Stimulated activated naive CD4-positive, alpha-beta T cell treated with Interleukin-2 at 50 U/mL for 16 hours (primary cell): Measurements from ENCODE around the gene FADD.

Source experiments
- DNase-seq: peaks from one replicate; lab custom pipeline; 2025; lab: John Stamatoyannopoulos, UW

Gene FADD, protein sequence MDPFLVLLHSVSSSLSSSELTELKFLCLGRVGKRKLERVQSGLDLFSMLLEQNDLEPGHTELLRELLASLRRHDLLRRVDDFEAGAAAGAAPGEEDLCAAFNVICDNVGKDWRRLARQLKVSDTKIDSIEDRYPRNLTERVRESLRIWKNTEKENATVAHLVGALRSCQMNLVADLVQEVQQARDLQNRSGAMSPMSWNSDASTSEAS

DNA sequence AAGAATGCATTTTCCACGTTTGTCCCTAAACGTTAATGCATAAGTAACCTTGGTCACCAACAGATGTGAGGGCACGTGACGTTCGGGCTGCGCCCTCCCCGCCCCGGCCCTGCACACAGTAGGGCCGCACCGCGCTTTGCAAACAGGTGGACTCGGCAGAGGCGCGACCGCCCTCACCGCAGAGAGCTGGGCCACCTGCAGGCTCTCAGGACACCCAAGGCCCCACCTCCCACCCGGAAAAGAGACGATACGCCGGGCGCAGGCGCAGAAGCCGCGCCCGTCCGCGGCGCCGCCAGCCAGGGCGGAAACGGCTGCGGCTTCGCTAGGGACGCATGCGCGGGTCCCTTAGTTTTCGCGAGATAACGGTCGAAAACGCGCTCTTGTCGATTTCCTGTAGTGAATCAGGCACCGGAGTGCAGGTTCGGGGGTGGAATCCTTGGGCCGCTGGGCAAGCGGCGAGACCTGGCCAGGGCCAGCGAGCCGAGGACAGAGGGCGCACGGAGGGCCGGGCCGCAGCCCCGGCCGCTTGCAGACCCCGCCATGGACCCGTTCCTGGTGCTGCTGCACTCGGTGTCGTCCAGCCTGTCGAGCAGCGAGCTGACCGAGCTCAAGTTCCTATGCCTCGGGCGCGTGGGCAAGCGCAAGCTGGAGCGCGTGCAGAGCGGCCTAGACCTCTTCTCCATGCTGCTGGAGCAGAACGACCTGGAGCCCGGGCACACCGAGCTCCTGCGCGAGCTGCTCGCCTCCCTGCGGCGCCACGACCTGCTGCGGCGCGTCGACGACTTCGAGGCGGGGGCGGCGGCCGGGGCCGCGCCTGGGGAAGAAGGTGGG, at the start of gene FADD:
FADD (plus strand) TSS at position 377 of the 831 bp plus-strand sequence; CDS start at position 541, 164 bp downstream.
- peak; percentile 89 for DNase-seq

DNA sequence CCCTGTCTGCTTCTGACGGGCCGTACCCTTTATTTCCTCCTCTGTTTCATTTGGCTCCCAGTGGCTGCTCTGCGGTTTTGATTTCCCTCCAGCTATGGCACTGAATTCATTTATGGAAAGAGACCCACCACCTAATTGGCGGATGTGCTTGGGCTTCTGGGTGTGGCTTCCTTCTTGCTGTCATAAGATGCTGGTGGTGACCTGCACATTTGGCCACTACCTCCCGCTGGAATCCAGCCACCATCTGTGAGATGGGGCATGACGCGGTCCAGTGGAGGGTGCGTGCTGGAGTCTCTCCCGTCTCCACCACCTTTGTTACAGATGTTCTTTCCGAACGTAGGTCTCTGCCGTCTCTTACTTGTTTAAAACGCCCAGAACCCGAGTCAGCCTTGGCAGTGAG, 47.7 kb upstream of the FADD start:
- DNase-seq = no peak

DNA sequence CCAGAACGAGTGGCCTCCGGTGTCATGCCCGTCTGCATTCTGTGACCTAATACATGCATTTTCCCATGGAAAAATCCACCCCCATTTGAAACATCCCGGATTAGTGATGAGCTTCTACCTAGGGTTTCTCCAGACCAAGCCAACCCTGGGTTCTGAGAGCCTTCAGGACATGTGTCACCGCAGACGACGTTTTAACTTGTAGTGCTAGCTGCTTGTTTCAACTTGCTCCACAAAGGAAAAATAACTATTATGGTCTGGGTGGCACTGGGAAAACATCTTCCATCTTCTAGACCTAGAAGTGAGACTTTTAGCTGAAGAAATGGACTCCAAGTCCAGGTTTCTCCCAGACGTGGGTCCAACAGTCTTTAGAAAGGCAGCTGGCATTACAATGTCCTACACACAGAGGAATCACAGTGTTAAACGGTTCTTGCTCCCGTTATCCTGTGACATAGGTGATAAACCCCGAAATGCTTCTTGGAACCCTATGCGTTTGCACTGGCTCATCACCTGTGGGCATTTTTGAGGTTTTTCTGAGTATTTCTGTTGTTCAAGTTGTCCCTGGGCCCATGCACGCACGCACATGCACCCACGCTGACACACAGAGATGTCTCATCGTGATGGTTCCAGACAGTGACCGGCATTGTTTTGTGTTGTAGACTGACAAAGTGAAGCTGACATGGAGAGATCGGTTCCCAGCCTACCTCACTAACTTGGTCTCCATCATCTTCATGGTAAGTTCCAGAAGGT, 46.6 kb upstream of the FADD start:
- DNase-seq = no peak

DNA sequence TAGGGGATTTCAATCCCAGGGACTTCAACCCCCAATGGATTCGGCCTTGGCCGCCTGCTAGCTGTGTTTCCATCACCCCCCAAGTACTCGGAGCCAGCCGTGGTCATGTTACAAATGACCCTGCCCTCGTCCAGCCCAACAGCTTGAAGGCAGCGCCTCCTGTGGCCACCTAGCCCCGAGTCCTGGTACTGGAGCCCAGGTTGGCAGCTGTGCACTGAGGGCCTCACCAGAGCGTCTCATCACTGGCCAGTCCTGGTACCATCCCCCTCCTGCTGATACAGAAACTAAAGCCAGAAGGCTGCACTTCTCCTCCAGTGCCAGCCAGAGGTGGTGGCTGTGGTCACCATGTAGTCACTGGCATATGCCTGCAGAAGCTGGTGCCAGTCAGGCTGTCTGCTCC, 44.9 kb upstream of the FADD start:
- no peak for DNase-seq

DNA sequence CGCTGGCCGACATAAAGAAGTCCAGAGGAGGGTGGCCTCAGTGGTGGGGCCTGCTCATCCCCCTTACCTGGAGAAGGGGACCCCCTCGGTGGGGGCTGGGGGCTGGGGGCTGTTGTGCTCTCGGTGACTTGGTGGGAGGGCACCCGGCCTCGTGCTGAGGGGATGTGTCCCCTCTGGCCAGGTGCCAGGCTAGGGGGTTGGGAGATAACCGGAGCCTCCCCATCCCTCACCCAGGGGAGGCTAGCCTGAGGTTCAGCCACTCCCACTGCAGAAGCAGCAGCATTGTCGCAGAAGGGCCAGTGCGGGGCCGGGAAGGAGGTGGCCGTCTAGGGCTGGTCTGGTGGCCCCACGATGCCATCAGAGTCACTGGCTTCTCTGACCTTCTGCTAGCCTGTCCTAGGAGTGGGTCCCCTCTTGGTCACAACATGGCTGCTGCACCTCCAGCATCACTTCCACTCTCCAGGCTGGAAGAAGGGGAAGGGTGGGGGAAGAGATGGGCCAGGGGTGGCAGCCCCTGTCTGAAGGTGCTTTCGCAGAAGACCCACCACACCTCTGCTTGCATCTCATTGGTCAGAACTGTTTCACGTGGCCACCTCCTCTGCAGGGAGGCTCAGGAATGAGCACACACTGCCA, 44.2 kb upstream of the FADD start:
- DNase-seq = no peak

DNA sequence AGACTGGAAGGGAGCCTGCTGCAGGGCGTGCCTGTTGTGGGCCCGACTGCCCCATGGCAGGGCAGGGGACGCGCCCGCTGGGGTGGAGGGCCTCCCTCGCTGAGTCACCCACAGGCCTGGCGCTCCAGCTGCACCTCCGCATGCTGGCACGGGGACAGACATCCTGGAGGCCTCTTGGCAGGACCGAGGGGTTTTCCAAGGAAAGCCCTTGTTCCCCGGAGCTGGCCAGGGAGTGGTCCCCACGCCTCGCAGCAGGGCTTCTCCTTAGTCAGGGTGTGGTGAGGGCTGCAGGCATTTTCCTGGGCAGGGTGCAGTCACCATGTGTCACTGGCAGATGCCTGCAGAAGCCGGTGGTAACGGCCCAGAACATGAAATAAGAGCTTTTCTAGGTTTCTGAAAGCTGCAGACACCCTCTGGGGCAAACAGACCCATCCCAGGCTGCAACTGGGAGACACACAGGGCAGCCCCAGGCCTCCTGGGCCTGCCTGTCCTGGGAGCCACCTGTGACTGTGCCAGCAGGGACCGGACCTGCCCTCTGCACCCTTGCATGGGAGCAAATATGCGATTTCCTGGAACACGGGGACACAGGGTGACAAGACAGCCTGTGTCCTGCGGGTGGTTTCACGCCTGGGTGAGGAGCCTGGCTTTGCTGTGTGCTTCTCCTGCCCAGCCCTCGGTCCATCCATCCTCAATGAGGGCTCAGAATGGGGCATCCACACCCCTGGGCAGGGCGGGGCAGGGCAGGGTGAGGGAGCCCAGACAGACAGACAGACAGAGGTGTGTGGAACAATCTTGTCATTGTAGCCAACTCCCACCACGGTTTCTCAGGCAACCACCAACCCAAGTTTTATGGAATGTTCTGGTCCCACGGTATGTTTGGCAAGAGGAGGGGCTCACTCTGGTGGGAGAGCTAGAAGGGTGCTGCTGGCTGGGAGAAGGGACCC, 43.2 kb upstream of the FADD start:
- no peak for DNase-seq

DNA sequence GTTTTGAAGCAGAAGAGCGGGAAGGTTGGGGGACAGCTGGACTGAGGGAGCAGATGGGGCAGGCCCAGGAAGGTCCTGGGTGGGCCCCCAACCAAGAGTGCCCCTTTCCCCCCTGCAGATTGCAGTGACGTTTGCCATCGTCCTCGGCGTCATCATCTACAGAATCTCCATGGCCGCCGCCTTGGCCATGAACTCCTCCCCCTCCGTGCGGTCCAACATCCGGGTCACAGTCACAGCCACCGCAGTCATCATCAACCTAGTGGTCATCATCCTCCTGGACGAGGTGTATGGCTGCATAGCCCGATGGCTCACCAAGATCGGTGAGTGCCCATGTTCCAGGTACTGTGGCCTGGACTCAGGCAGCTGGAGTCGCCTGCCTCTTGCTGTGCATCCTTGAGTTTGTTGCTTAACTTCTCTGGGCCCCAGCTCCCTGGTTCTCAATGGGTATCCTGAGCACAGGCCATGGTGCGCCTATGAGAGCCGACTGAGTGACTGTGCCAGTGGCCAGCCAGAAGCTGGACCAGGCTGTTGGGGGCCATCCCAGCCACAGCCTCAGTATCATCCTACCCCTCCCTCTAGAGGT, 42.0 kb upstream of the FADD start:
- DNase-seq = no peak

DNA sequence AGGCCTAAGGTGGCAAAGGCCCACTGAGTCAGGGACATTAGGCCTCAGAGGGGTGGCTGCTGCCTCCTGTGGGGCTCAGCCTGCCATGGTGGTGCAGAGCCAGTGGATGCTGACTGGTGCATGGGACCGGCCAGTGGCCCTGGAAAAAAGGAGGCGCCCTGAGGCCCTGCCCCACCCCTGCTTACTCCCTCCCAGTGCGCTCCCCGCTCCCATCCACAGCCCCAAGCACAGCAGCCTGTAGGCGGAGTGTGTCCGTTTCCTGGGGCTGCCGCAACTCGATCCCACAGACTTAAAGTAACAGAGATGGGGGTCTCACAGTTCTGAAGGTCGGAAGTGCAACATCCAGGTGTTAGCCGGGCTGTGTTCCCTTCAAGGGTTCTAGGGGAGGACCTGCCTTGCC, 38.4 kb upstream of the FADD start:
- no peak for DNase-seq

DNA sequence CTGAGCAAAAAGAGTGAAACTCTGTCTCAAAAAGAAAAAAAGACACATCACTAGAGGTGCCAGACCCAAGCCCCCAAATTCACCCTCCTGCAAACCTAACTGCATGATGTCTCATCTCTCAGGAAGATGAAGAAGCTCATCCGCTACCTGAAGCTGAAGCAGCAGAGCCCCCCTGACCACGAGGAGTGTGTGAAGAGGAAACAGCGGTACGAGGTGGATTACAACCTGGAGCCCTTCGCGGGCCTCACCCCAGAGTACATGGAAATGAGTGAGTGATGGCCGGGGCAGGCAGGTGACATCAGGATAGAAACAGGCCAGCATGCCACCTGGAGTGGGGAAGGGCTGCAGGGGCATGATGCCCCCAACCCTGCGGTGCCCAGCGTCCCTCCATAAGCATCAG, 36.0 kb upstream of the FADD start:
- no peak for DNase-seq

DNA sequence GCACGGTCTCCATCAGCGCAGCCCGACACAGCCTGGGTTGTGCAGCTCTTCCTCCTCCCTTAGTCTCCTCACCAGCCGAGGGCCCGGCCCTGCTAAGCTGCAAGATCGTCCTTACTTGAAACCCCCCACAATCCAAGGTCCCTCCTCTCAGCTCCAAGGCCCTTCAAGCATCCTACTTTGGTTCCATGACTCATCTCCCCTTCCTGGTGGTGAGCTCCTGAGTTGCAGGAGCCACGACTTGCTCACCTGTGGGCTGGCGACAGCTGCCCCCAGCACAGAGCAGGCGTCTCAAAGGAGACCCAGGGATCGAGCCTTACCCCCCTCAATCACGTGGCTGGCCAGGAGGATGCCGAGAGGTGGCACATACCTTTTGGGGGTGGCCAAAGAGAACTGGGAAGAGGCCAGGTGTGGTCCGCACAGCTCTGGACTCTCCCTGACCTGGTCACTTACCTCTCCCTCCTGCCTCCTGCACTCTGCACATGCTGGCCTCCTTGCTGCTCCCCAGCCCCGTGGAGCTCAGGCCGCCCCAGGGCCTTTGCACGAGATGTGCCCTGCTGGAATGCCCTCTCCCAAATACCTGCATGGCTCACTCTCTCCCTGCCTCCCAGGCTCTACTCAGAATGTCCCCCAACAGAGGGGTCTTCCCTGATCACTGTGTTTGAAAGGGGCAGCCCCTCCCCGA, 35.2 kb upstream of the FADD start:
- no peak for DNase-seq

DNA sequence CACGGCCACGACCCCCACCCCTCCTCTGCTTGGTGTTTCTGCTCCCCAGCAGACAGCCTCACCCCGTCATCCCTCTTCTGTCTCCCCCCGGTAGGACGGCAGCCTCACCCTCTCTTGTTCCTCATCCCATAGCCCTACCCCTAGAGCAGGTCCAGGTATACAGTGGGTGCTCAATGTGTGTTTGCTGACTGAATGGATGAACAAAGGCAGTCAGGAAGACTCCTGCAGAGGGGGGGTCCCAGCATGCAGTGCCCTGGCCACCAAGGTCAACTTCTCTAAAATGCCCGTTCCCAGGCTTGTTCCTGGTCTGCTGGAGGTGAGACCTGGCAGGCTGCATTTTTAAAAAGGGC, 34.7 kb upstream of the FADD start:
- DNase-seq = no peak

DNA sequence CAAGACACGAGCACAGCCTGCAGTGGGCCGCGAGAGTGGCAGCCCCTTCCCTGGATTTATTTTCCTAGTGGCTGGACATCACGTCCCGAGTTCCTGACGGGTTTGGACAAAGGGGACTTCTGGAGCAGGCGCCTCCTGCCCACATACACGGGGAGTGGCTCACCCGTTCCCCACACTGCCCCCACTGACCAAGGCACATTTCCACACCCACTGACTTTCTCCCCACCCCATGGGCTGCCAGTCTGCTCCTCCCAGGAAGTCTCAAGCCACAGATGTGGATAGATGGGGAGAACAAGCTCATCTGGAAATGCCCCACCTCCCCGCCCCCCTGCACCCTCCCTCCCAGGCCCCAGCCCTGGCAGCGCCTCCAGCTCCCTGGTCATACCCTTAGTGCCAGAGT, 34.0 kb upstream of the FADD start:
- no peak for DNase-seq

DNA sequence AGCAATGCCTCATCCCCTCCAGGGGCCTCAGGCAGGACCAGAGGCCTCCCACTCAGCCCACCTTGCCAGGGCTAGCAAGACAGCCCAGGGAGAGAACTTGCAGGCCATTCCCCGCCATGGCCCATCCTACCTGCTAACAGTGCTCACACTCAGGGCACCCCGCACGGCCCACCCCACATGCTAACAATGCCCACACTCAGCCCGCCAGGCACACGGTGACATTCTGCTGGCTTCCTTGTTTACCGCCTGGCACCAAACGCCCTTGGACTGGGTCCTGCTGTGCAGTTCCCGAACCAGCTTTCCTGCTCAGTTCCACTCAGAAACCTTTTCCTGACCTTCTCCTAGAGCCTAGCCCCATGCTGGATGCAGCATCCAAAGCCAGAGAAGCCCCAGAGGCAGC, 33.5 kb upstream of the FADD start:
- DNase-seq = no peak

DNA sequence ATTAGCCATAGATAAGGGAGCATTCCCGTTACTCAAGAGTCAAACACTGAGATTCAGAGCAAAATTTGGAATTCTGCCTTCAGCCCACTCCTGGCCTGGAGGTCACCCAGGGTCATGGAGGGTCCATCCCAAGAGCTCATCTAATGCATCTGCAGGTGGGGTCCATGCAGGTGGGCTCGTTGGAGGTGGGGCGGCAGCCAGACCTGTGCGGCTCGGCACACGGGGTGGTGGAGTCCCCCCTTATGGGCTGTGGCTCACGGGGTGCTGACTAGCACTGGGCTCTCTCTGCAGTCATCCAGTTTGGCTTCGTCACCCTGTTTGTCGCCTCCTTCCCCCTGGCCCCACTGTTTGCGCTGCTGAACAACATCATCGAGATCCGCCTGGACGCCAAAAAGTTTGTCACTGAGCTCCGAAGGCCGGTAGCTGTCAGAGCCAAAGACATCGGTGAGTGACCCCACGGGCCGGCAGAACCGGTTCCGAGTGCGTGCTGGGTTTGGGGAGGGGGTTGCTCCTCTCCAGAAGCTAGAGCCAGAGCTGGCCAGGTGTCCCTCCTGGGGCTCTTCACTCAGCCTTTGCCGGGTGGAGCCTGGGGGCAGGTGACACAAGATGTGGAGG, 32.4 kb upstream of the FADD start:
- DNase-seq = no peak

DNA sequence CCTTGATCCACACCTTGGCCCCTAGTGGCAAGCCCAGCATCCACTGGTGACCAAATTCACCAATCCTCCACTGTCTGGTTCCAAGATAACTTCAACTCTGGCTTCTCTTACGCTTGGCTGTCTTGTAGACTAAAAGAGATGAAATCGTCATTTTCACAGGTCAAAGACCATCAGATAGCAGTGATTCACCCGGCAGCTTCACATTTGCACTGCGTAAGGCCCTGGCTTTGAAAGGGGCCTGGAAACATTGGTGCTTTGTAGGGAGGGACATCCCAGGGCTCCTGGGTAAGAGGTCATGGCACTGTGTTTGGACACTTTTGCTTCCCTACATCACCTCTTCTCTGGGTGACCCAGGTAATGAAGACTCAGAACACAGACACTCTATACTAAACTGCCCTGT, 30.1 kb upstream of the FADD start:
- no peak for DNase-seq

DNA sequence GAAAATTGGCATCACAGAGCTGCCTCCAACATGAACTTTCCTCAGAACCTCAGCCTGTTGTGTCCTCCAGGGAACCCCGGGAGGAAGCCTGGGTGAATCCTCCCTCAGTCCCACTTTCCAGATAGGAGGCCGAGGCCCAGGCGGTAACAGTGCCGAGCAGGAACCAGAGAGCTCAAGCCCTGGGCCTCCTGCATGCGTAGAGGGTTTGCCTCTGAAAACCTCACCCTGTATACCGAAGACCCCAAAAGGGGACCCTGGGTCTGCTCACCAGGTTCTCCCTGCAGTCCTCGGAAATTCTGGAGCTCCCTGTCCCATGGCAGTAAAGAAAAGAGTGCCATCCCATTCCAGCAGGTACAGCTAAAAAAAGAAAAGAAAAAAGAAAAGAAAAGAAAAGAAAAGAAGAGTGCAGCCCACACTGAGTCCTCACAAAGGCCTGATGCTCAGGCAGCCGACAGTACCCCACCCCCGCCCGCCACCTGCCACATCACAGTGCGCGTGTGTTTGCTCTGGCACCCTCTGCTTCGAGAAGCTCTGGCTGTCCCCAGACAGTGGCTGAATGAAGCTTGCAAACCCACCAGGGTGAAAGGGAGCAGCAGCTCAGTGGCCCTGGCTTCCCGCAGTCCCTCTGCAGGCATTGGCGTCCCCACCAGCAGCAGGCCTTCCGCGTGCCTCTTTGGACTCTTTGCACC, 28.4 kb upstream of the FADD start:
- no peak for DNase-seq

DNA sequence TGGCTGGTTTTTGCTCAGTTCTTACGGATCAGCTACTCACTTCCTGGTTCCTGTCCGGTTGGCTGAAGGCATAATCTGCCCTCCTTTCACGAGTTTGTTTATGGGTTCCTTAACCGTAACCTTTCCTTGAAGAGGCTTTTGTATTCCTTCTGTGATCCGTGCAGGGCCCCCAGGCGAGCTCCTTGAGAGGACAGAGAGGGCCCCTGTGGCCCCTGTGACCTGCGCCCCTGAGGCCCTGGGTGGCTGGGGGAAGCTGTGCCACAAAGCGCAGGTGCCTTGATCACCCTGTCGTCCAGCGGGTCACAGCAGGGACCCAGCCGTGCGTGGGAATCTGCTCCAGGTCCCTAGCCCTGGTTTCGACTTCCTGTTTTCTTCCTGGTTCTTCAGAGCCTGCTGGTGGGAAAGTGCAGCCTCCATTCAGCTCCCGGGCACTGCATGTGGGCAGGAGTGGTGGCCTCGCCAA, 27.8 kb upstream of the FADD start:
- no peak for DNase-seq

DNA sequence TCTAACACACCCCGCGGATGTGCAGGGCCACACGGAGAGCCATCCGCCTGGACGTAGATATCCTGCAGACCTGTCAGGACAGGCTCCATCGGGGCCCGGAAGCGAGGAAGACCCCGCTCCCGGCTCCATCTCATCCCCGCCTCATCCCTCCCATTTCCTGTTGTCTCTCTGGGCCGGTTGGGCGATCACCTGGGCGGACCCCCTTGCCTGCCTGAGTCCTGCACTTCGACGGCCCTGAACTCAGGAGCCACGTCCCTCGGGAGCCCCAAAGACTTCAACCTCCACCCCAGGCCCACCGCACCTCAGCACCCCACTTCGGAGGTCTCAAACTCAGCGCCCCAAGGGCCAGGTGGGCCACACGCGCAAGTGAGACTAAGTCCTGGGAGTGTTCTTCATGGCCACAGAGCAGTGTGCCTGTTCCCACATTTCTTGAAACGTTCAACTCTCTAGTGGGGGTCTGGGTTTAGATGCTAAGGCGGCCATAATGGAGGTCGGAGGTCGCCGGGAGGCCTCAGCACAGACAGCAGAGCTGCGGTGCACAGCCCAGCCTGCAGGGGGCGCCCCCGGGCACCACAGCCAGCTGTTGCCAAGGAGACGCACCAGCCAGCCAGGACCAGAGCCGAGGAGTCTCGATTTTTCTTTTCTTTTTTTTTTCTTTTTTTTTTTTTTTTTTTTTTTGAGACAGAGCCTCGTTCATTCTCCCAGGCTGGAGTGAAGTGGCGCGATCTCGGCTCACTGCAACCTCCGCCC, 26.0 kb upstream of the FADD start:
- DNase-seq = peak; percentile 15

DNA sequence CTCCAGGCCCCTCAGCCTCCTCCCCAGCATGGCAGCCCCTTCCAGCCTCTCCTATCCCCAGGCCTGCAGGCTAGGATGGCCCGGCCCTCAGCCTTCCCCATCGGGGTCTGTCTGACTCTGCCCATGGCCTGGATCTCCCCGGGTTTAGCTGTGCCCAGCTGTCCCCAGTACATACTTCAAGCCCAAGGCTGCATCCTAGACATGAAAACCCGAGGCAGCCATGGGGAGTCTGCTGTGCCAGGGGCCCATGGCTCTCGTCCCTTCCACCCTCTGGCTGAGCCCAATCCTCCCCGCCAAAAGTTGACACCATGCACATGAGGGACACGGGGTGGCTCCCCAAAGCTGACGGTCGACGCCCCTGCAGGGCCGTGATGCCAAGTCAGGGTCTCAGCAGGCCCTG, 22.2 kb upstream of the FADD start:
- no peak for DNase-seq
